Measurements from ENCODE around the gene PRPSAP2. TPM values are rescaled to one million over a fixed set of nuclear protein-coding genes. Genes with fewer than 3 reads are reported as not detected.

The PRPSAP2 gene
- total RNA-seq, 1 experiment from 2014 or later = 37.8 TPM

GRCh38 chr17:18866866-18867813, 9.2 kb downstream of the PRPSAP2 start:
- H3K27ac ChIP-seq (ENCODE audit: low read depth, low read length) = no peak overlapping the region
- no peak overlapping the region for H3K4me3 ChIP-seq (replicated peaks in 1 of 2; ENCODE audit: low read depth in 1 of 2, low read length in 2 of 2)
- H3K79me2 ChIP-seq (ENCODE audit: insufficient read depth, low read length) = peaks cover 19% of the 10 kb centered on the region
- no peak for TF ChIP-seq POLR2A (IDR thresholded peaks at IDR 0.05; ENCODE audit: borderline replicate concordance, extremely low read depth, insufficient read depth, insufficient read length)
- no peak for TF ChIP-seq EZH2 (IDR thresholded peaks at IDR 0.05)
- TF ChIP-seq JUND (IDR thresholded peaks at IDR 0.05) = no peak
- no peak for TF ChIP-seq CBX3 (IDR thresholded peaks at IDR 0.05; ENCODE audit: low read depth)
- TF ChIP-seq SRF (IDR thresholded peaks at IDR 0.05; ENCODE audit: low read depth) = no peak
- TF ChIP-seq ELF1 (IDR thresholded peaks at IDR 0.05; ENCODE audit: borderline replicate concordance, low read depth) = no peak
- TF ChIP-seq CTCF (IDR thresholded peaks at IDR 0.05 in 2 of 3, conservative IDR thresholded peaks at IDR 0.05 in 1 of 3; ENCODE audit: borderline replicate concordance in 1 of 3, insufficient read depth in 1 of 3, low read depth in 2 of 3, low read length in 2 of 3) = no peak
- no peak for TF ChIP-seq ZNF274 (IDR thresholded peaks at IDR 0.05; ENCODE audit: low read depth, low read length)
- TF ChIP-seq MAX (IDR thresholded peaks at IDR 0.05) = no peak
- no peaks in the 10 kb centered on the region for H4K20me1 ChIP-seq (ENCODE audit: insufficient read depth)
- ChIA-PET CTCF (no interaction called here), RAD21 (ENCODE audit: low non-redundant PET in 1 of 2, low total read pairs in 2 of 2, uncharacterized antibody in 2 of 2, unreplicated experiment in 2 of 2) (no interaction called here), POLR2A (interaction anchor here (0.6 kb wide), 1 partner anchor 9 kb away, joined by 3 read pairs; the partner anchor contains the start of gene PRPSAP2)
- H3K9me2 ChIP-seq (ENCODE audit: insufficient read depth) = no peaks in the 10 kb centered on the region
- no peak overlapping the region for H3K4me2 ChIP-seq (ENCODE audit: low read length)
- BruUV-seq (replicated peaks) = no TSS peak
- no peaks in the 10 kb centered on the region for H3K9me3 ChIP-seq (ENCODE audit: control insufficient read depth in 1 of 2, insufficient read depth in 1 of 2, low read depth in 1 of 2, low read length in 2 of 2)
- H2AFZ ChIP-seq (ENCODE audit: low read depth, low read length, poor library complexity, severe bottlenecking) = no peak overlapping the region
- intact Hi-C loops (cut with micrococcal nuclease) = no loop called here
- H3K4me1 ChIP-seq (ENCODE audit: control insufficient read depth in 1 of 2, insufficient read depth in 2 of 2, low read length in 2 of 2) = no peaks in the 10 kb centered on the region
- no peaks in the 10 kb centered on the region for H3K27me3 ChIP-seq (ENCODE audit: insufficient read depth, low read length)
- ATAC-seq = no peak
- H3K9ac ChIP-seq (ENCODE audit: low read length) = no peak overlapping the region
- H3K36me3 ChIP-seq (ENCODE audit: control insufficient read depth in 1 of 2, insufficient read depth in 2 of 2, low read length in 2 of 2) = peaks cover 10 to 19% of the 10 kb centered on the region in 2 experiments; a peak in 3 of 4 replicates
- DNase-seq (ENCODE audit: low read depth, low spot score) = no peak

All from HCT116 (cell line).